Calu3 (cell line): ENCODE results near the gene DCHS1. TPM values are rescaled to one million over a fixed set of nuclear protein-coding genes. Genes with fewer than 3 reads are reported as not detected.

Experiments
- BruUV-seq: library from RNA; stranded (reverse); fragments of 400-500 nt; replicated peaks from 2 replicates; lab custom pipeline; 2021; lab: Mats Ljungman, UMichigan
- CTCF ChIA-PET: fragments of 300-600 bp; sonication (Branson Sonifier 250); formaldehyde crosslinking; loops from one replicate; lab custom pipeline; 2022; ENCODE audit warnings: antibody characterized with exemption; lab: Charles Lee
- DNase-seq: peaks from one replicate; pipeline ENCODE4 v3.0.0; 2022
- H3K27ac Mint-ChIP-seq: one replicate; pipeline ENCODE4 v1.8.0; 2022; ENCODE audit warnings: mixed read lengths; ENCODE audit not compliant: unreplicated experiment
- H3K27me3 Mint-ChIP-seq: one replicate; pipeline ENCODE4 v1.8.0; 2022; ENCODE audit warnings: mixed read lengths; ENCODE audit not compliant: unreplicated experiment
- H3K36me3 Mint-ChIP-seq: one replicate; pipeline ENCODE4 v1.8.0; 2022; ENCODE audit warnings: mild to moderate bottlenecking, moderate library complexity, mixed read lengths; ENCODE audit not compliant: insufficient read depth, unreplicated experiment
- H3K4me1 Mint-ChIP-seq: one replicate; pipeline ENCODE4 v1.8.0; 2022; ENCODE audit warnings: mild to moderate bottlenecking, low read depth, mixed read lengths; ENCODE audit not compliant: unreplicated experiment
- H3K4me3 Mint-ChIP-seq: one replicate; pipeline ENCODE4 v1.8.0; 2022; ENCODE audit warnings: mild to moderate bottlenecking, low read depth, moderate library complexity, mixed read lengths; ENCODE audit not compliant: unreplicated experiment
- H3K9me3 Mint-ChIP-seq: one replicate; pipeline ENCODE4 v1.8.0; 2022; ENCODE audit warnings: low read depth, mixed read lengths; ENCODE audit not compliant: unreplicated experiment
- CTCF ChIP-seq: fragments of 200-600 bp; IDR thresholded peaks from one replicate; pipeline ENCODE4 v1.8.0; 2022; ENCODE audit warnings: antibody characterized with exemption; ENCODE audit not compliant: unreplicated experiment
- intact Hi-C: fragments of 100-400 bp; cut with micrococcal nuclease; formaldehyde crosslinking; loops from one replicate; pipeline ENCODE4 v1.10.0; 2022; ENCODE audit not compliant: unreplicated experiment
- total RNA-seq: library from RNA; stranded (reverse); gene quantifications from 2 replicates; pipeline ENCODE4 v1.2.3, GENCODE V29; 2022

Gene DCHS1
- total RNA-seq, 1 experiment from 2014 or later = 0.02 TPM

- Mint-ChIP-seq H3K9me3 (no peaks in the 10 kb centered on the region), H3K4me1 (no peaks in the 10 kb centered on the region), H3K27ac (no peak overlapping the region), H3K4me3 (no peak overlapping the region), H3K27me3 (no peaks in the 10 kb centered on the region), H3K36me3 (no peaks in the 10 kb centered on the region)
- DNase-seq = no peak
- CTCF ChIA-PET = interaction anchor here (0.5 to 1.3 kb wide), 7 partner anchors 12 to 1076 kb away, joined by 3 to 5 read pairs (median 4); partner anchors contain the start of gene MRPL17
- TF ChIP-seq CTCF = no peak
- intact Hi-C loops = loop anchor here (10.0 kb wide), 1 partner anchor 134 kb away; the partner anchor contains the start of genes ARFIP2 and TIMM10B
- BruUV-seq = no TSS peak
Measured at GRCh38 chr11:6618117-6619003, 37.2 kb downstream of the DCHS1 start.

GRCh38 chr11:6617315-6617781 is 38.3 kb downstream of the DCHS1 start:
- TF ChIP-seq CTCF = no peak
- intact Hi-C loops = loop anchor here (10.0 kb wide), 1 partner anchor 133 kb away; the partner anchor contains the start of genes ARFIP2 and TIMM10B
- H3K9me3 Mint-ChIP-seq = no peaks in the 10 kb centered on the region
- H3K27me3 Mint-ChIP-seq = no peaks in the 10 kb centered on the region
- H3K4me1 Mint-ChIP-seq = no peaks in the 10 kb centered on the region
- H3K36me3 Mint-ChIP-seq = no peaks in the 10 kb centered on the region
- no peak for DNase-seq
- CTCF ChIA-PET = no interaction called here
- no peak overlapping the region for H3K27ac Mint-ChIP-seq
- no TSS peak for BruUV-seq
- no peak overlapping the region for H3K4me3 Mint-ChIP-seq

- H3K27ac Mint-ChIP-seq = no peak overlapping the region
- H3K9me3 Mint-ChIP-seq = no peaks in the 10 kb centered on the region
- no peaks in the 10 kb centered on the region for H3K27me3 Mint-ChIP-seq
- no peak overlapping the region for H3K4me3 Mint-ChIP-seq
- intact Hi-C loops = loop anchor here (10.0 kb wide), 1 partner anchor 132 kb away; the partner anchor contains the start of genes ARFIP2 and TIMM10B
- BruUV-seq = no TSS peak
- no peak for TF ChIP-seq CTCF
- no peaks in the 10 kb centered on the region for H3K4me1 Mint-ChIP-seq
- DNase-seq = no peak
- no peaks in the 10 kb centered on the region for H3K36me3 Mint-ChIP-seq
- CTCF ChIA-PET = no interaction called here
Measured at GRCh38 chr11:6616596-6617250, 38.9 kb downstream of the DCHS1 start.

GRCh38 chr11:6615882-6616585 is 39.6 kb downstream of the DCHS1 start:
- intact Hi-C loops = loop anchor here (10.0 kb wide), 1 partner anchor 131 kb away; the partner anchor contains the start of genes ARFIP2 and TIMM10B
- CTCF ChIA-PET = no interaction called here
- no peak for TF ChIP-seq CTCF
- no peaks in the 10 kb centered on the region for H3K36me3 Mint-ChIP-seq
- H3K9me3 Mint-ChIP-seq = no peaks in the 10 kb centered on the region
- peaks cover 6% of the 10 kb centered on the region for H3K4me1 Mint-ChIP-seq
- H3K4me3 Mint-ChIP-seq = no peak overlapping the region
- no peaks in the 10 kb centered on the region for H3K27me3 Mint-ChIP-seq
- H3K27ac Mint-ChIP-seq = no peak overlapping the region
- no TSS peak for BruUV-seq
- no peak for DNase-seq
